Stimulated activated CD4-positive, alpha-beta T cell treated with anti-CD3 and anti-CD28 coated beads, TNF-alpha, amount 100 ng/mL, for 48 hours (primary cell): ENCODE results near the gene VSIG10L.
A peak's percentile ranks its signal among the peaks of the same experiment; 100 is the strongest.

ENCODE experiments used
- DNase-seq, 3 donors: peaks; one replicate each; pipeline ENCODE4 v3.0.0-alpha.2; 2020; ENCODE audit warnings: low read depth in 3 of 3

VSIG10L gene

GRCh38 chr19:51365211-51365964 lies 23.4 kb upstream of the VSIG10L start:
- no peak for DNase-seq

GRCh38 chr19:51364200-51365106 lies 22.5 kb upstream of the VSIG10L start:
- DNase-seq: no peak

- DNase-seq: no peak
Measured at GRCh38 chr19:51361239-51361638, 19.3 kb upstream of the VSIG10L start.

- no peak for DNase-seq
Measured at GRCh38 chr19:51359294-51359693, 17.4 kb upstream of the VSIG10L start.

- no peak for DNase-seq
Measured at GRCh38 chr19:51357952-51358351, 16.0 kb upstream of the VSIG10L start.

GRCh38 chr19:51356159-51356801 lies 14.3 kb upstream of the VSIG10L start:
- no peak for DNase-seq

- no peak for DNase-seq
Measured at GRCh38 chr19:51354742-51355148, 12.8 kb upstream of the VSIG10L start.

- no peak for DNase-seq
Measured at GRCh38 chr19:51354103-51354741, 12.3 kb upstream of the VSIG10L start.

GRCh38 chr19:51352783-51353360 lies 10.9 kb upstream of the VSIG10L start:
- DNase-seq: no peak

GRCh38 chr19:51351266-51351990 lies 9.5 kb upstream of the VSIG10L start:
- DNase-seq: no peak

- DNase-seq: no peak
Measured at GRCh38 chr19:51347209-51347928, 5.4 kb upstream of the VSIG10L start.

GRCh38 chr19:51346742-51347141 lies 4.8 kb upstream of the VSIG10L start:
- no peak for DNase-seq

- DNase-seq: no peak
Measured at GRCh38 chr19:51345076-51345620, 3.2 kb upstream of the VSIG10L start.

- no peak for DNase-seq
Measured at GRCh38 chr19:51342631-51343569, 961 bp upstream of the VSIG10L start.

- DNase-seq: no peak
Measured at GRCh38 chr19:51341066-51341465, 873 bp downstream of the VSIG10L start.

- DNase-seq: peak; percentile 95 to 97 (median 97)
Measured at GRCh38 chr19:51339687-51340656, 2.0 kb downstream of the VSIG10L start.

GRCh38 chr19:51339313-51339686 lies 2.6 kb downstream of the VSIG10L start:
- peak in 2 of 3 donors; percentile 11 to 42 for DNase-seq
